HCT116 (cell line): ENCODE results near the gene MYO16. TPM values are rescaled to one million over a fixed set of nuclear protein-coding genes. Genes with fewer than 3 reads are reported as not detected.

ENCODE experiments used
- ATAC-seq: fragments of 200-7000 bp; cut with Tn5 transposase; 2 replicates; pipeline ENCODE4 v1.9.1; 2020; ENCODE audit warnings: mild to moderate bottlenecking, moderate library complexity
- BruUV-seq: library from RNA; stranded (reverse); fragments of 400-500 nt; replicated peaks from 2 replicates; lab custom pipeline; 2021; lab: Mats Ljungman, UMichigan
- CTCF ChIA-PET: fragments of 300-600 bp; sonication (Branson Sonifier 250); formaldehyde crosslinking; loops from one replicate; lab custom pipeline; 2021; ENCODE audit warnings: antibody characterized with exemption; lab: Charles Lee
- POLR2A ChIA-PET: fragments of 300-600, 350-600 bp; sonication (Branson Sonifier 250); formaldehyde crosslinking; loops from one replicate; lab custom pipeline; 2021; ENCODE audit warnings: antibody characterized with exemption; lab: Charles Lee
- RAD21 ChIA-PET, 2 experiments: fragments of 300-600 bp; sonication (Branson Sonifier 250); formaldehyde crosslinking; loops; one replicate each; lab custom pipeline; 2023; ENCODE audit warnings: low total read pairs in 2 of 2; ENCODE audit not compliant: uncharacterized antibody in 2 of 2, unreplicated experiment in 2 of 2, low non-redundant PET in 1 of 2; lab: Charles Lee
- DNase-seq: peaks from one replicate; pipeline ENCODE4 v3.0.0-alpha.2; 2010; ENCODE audit warnings: low read depth, low spot score
- H2AFZ ChIP-seq: fragments of 200-600 bp; shearing (Covaris generic), sonication (generic); 2 replicates; pipeline ENCODE4 v1.6.1; 2017; ENCODE audit warnings: low read depth, mixed run types, mixed read lengths, antibody characterized with exemption, low read length; ENCODE audit not compliant: poor library complexity, severe bottlenecking
- H3K27ac ChIP-seq: 2 replicates; pipeline ENCODE4 v1.5.1; 2012; ENCODE audit warnings: low read depth, low read length
- H3K27me3 ChIP-seq: fragments of 200-600 bp; sonication (generic); 2 replicates; pipeline ENCODE4 v1.6.1; 2016; ENCODE audit warnings: mixed run types, low read length, mixed read lengths; ENCODE audit not compliant: insufficient read depth
- H3K36me3 ChIP-seq, 2 experiments: fragments of 200-500 bp in 1 of 2; fragments of 200-600 bp in 1 of 2; sonication (Bioruptor generic) in 1 of 2; sonication (generic) in 1 of 2; 2 replicates each; pipeline versions ENCODE4 v1.5.1 to v1.6.1; 2014 to 2016; ENCODE audit warnings: low read length in 2 of 2, inconsistent platforms in 1 of 2, mixed read lengths in 1 of 2, mixed run types in 1 of 2; ENCODE audit not compliant: insufficient read depth in 2 of 2, control insufficient read depth in 1 of 2
- H3K4me1 ChIP-seq, 2 experiments: fragments of 200-600 bp in 1 of 2; sonication (generic) in 1 of 2; 2 replicates each; pipeline versions ENCODE4 v1.5.1 to v1.6.1; 2012 to 2017; ENCODE audit warnings: low read length in 2 of 2, inconsistent platforms in 1 of 2, mild to moderate bottlenecking in 1 of 2, mixed read lengths in 1 of 2, mixed run types in 1 of 2, moderate library complexity in 1 of 2; ENCODE audit not compliant: insufficient read depth in 2 of 2, control insufficient read depth in 1 of 2
- H3K4me2 ChIP-seq: fragments of 200-600 bp; sonication (generic); 2 replicates; pipeline ENCODE4 v1.6.1; 2017; ENCODE audit warnings: mixed run types, low read length, mixed read lengths
- H3K4me3 ChIP-seq, 2 experiments: fragments of 200-600 bp in 1 of 2; sonication (generic) in 1 of 2; replicated peaks in 1 of 2; 2 replicates each; pipeline ENCODE4 v1.5.1; 2011 to 2016; ENCODE audit warnings: low read length in 2 of 2, control low read depth in 1 of 2, low read depth in 1 of 2, mild to moderate bottlenecking in 1 of 2, mixed read lengths in 1 of 2, mixed run types in 1 of 2
- H3K79me2 ChIP-seq: fragments of 200-600 bp; sonication (generic); 2 replicates; pipeline ENCODE4 v1.6.1; 2017; ENCODE audit warnings: mild to moderate bottlenecking, mixed run types, low read length, moderate library complexity, mixed read lengths; ENCODE audit not compliant: insufficient read depth
- H3K9ac ChIP-seq: fragments of 200-600 bp; sonication (generic); 2 replicates; pipeline ENCODE4 v1.6.1; 2016; ENCODE audit warnings: low read length, mixed read lengths
- H3K9me2 ChIP-seq: fragments of 200-600 bp; sonication (generic), shearing (Covaris generic); 2 replicates; pipeline ENCODE4 v1.6.1; 2017; ENCODE audit warnings: mixed run types, mild to moderate bottlenecking, moderate library complexity; ENCODE audit not compliant: insufficient read depth
- H3K9me3 ChIP-seq, 2 experiments: fragments of 200-500 bp in 1 of 2; fragments of 200-600 bp in 1 of 2; sonication (Bioruptor generic) in 1 of 2; sonication (generic) in 1 of 2; 2 replicates each; pipeline ENCODE4 v1.6.1; 2014 to 2017; ENCODE audit warnings: low read length in 2 of 2, mixed read lengths in 2 of 2, inconsistent platforms in 1 of 2, low read depth in 1 of 2, mild to moderate bottlenecking in 1 of 2, mixed run types in 1 of 2, moderate library complexity in 1 of 2; ENCODE audit not compliant: control insufficient read depth in 1 of 2, insufficient read depth in 1 of 2
- H4K20me1 ChIP-seq: fragments of 200-600 bp; sonication (generic), shearing (Covaris generic); 2 replicates; pipeline ENCODE4 v1.6.1; 2017; ENCODE audit warnings: mixed run types, mild to moderate bottlenecking, moderate library complexity; ENCODE audit not compliant: insufficient read depth
- CBX3 ChIP-seq: IDR thresholded peaks from 2 replicates; pipeline ENCODE4 v1.6.1; 2012; ENCODE audit warnings: low read depth
- CEBPB ChIP-seq: IDR thresholded peaks from 2 replicates; pipeline ENCODE4 v1.6.1; 2012; ENCODE audit warnings: low read depth
- ELF1 ChIP-seq: IDR thresholded peaks from 2 replicates; pipeline ENCODE4 v1.6.1; 2012; ENCODE audit warnings: low read depth, borderline replicate concordance
- EZH2 ChIP-seq: fragments of 200-600 bp; sonication (generic); IDR thresholded peaks from 2 replicates; pipeline ENCODE4 v1.6.1; 2017; ENCODE audit warnings: antibody characterized with exemption, mixed run types
- POLR2AphosphoS5 ChIP-seq: IDR thresholded peaks from 2 replicates; pipeline ENCODE4 v1.6.1; 2011; ENCODE audit warnings: mild to moderate bottlenecking, low read depth, low read length, moderate library complexity
- RAD21 ChIP-seq: IDR thresholded peaks from 2 replicates; pipeline ENCODE4 v1.6.1; 2012; ENCODE audit warnings: low read depth, mild to moderate bottlenecking
- SP1 ChIP-seq: IDR thresholded peaks from 2 replicates; pipeline ENCODE4 v1.6.1; 2012; ENCODE audit warnings: low read depth
- YY1 ChIP-seq: IDR thresholded peaks from 2 replicates; pipeline ENCODE4 v1.6.1; 2011; ENCODE audit warnings: low read length, low read depth, moderate library complexity, mild to moderate bottlenecking; ENCODE audit not compliant: insufficient replicate concordance; ENCODE audit errors: extremely low read depth
- ZFX ChIP-seq: fragments of 450-650 bp; IDR thresholded peaks from 2 replicates; pipeline ENCODE4 v1.6.1; 2017
- ZNF274 ChIP-seq: fragments of 200-500 bp; sonication (Bioruptor generic); IDR thresholded peaks from 2 replicates; pipeline ENCODE4 v1.6.1; 2014; ENCODE audit warnings: mild to moderate bottlenecking, low read depth, low read length, inconsistent platforms
- intact Hi-C: fragments of 100-400 bp; cut with micrococcal nuclease; formaldehyde crosslinking; loops from 2 replicates; pipeline ENCODE4 v1.10.0; 2022
- total RNA-seq: library from RNA; stranded (reverse); gene quantifications from one replicate; pipeline ENCODE4 v1.2.1, GENCODE V29; 2021; ENCODE audit not compliant: unreplicated experiment
- TF ChIP-seq, protein P1 (sequence below), 3 experiments: fragments of 200-600 bp in 1 of 3; sonication (generic) in 1 of 3; IDR thresholded peaks in 2 of 3; conservative IDR thresholded peaks in 1 of 3; 2 replicates each; pipeline ENCODE4 v1.5.1; 2012 to 2017; ENCODE audit warnings: low read depth in 2 of 3, low read length in 2 of 3, antibody characterized with exemption in 1 of 3, borderline replicate concordance in 1 of 3, control low read depth in 1 of 3, mild to moderate bottlenecking in 1 of 3, mixed read lengths in 1 of 3, mixed run types in 1 of 3, moderate library complexity in 1 of 3; ENCODE audit not compliant: insufficient read depth in 1 of 3
- TF ChIP-seq, protein P2 (sequence below): IDR thresholded peaks from 2 replicates; pipeline ENCODE4 v1.6.1; 2011; ENCODE audit warnings: mild to moderate bottlenecking, low read length, moderate library complexity; ENCODE audit not compliant: insufficient replicate concordance; ENCODE audit errors: extremely low read depth

The MYO16 gene
- total RNA-seq, 1 experiment from 2014 or later = 0.07 TPM

DNA sequence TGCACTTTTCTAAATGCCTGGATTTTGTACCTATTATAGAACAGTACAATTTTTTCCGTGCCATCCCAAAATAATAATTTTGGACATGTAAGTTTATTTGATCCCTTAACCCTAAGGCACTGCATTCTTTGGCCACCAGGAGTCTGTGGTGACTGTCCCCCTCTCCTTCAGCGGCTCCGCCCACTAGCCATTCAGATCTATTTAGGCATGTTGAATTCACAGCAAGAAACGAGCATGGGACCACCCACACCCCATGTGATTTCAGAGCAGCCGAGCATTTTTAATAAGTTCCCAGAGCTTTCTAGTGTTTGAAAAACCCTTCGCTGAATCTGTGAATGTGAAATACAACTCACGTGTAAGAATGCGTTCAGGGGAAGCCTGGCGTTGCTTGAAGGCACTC is 567.5 kb downstream of the MYO16 start:
- Histone ChIP-seq H3K9me3 (no peaks in the 10 kb centered on the region), H2AFZ (no peak overlapping the region), H3K4me1 (peaks cover 0 to 27% of the 10 kb centered on the region in 2 experiments; a peak in 2 of 4 replicates), H3K9me2 (no peaks in the 10 kb centered on the region), H3K9ac (no peak overlapping the region), H3K79me2 (no peaks in the 10 kb centered on the region), H3K4me3 (no peak overlapping the region), H3K27ac (no peak overlapping the region), H3K36me3 (no peaks in the 10 kb centered on the region), H4K20me1 (no peaks in the 10 kb centered on the region), H3K27me3 (no peaks in the 10 kb centered on the region), H3K4me2 (no peak overlapping the region)
- ChIA-PET RAD21 (no interaction called here), POLR2A (interaction anchor here (1.4 kb wide), 1 partner anchor 9 kb away, joined by 3 read pairs; no protein-coding TSS in a partner anchor), CTCF (interaction anchor here (1.2 kb wide), 1 partner anchor 15 kb away, joined by 3 read pairs; no protein-coding TSS in a partner anchor)
- intact Hi-C loops = loop anchor here (10.0 kb wide), 1 partner anchor 982 kb away; the partner anchor contains the start of genes ABHD13 and LIG4
- no TSS peak for BruUV-seq
- ATAC-seq (peak; percentile 94), DNase-seq (peak; percentile 38)
- TF ChIP-seq EZH2 (no peak), ZFX (no peak), RAD21 (peak; percentile 25; the same call in 1 of the 2 replicates), ELF1 (no peak)
- TF ChIP-seq, protein P1, sequence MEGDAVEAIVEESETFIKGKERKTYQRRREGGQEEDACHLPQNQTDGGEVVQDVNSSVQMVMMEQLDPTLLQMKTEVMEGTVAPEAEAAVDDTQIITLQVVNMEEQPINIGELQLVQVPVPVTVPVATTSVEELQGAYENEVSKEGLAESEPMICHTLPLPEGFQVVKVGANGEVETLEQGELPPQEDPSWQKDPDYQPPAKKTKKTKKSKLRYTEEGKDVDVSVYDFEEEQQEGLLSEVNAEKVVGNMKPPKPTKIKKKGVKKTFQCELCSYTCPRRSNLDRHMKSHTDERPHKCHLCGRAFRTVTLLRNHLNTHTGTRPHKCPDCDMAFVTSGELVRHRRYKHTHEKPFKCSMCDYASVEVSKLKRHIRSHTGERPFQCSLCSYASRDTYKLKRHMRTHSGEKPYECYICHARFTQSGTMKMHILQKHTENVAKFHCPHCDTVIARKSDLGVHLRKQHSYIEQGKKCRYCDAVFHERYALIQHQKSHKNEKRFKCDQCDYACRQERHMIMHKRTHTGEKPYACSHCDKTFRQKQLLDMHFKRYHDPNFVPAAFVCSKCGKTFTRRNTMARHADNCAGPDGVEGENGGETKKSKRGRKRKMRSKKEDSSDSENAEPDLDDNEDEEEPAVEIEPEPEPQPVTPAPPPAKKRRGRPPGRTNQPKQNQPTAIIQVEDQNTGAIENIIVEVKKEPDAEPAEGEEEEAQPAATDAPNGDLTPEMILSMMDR (IDR thresholded peaks at IDR 0.05 in 2 of 3, conservative IDR thresholded peaks at IDR 0.05 in 1 of 3; ENCODE audit: borderline replicate concordance in 1 of 3, insufficient read depth in 1 of 3, low read depth in 2 of 3, low read length in 2 of 3) = peak in 2 of 3 experiments; percentile 60 to 64; a peak in 4 of 6 replicates

- no TSS peak for BruUV-seq
- peaks cover 0 to 30% of the 10 kb centered on the region in 2 experiments; a peak in 2 of 4 replicates for H3K4me1 ChIP-seq
- no peak overlapping the region for H3K4me3 ChIP-seq
- ChIA-PET CTCF (no interaction called here), POLR2A (no interaction called here), RAD21 (no interaction called here)
- DNase-seq (no peak), ATAC-seq (peak; percentile 28; the same call in 1 of the 2 replicates)
- peak overlapping the region; percentile 18; the same call in 1 of the 2 replicates for H3K4me2 ChIP-seq
- H3K27me3 ChIP-seq = no peaks in the 10 kb centered on the region
- no peak overlapping the region for H3K9ac ChIP-seq
- H3K36me3 ChIP-seq = no peaks in the 10 kb centered on the region
- H3K9me3 ChIP-seq = no peaks in the 10 kb centered on the region
- no peak overlapping the region for H3K27ac ChIP-seq
- no peaks in the 10 kb centered on the region for H3K79me2 ChIP-seq
- intact Hi-C loops = loop anchor here (10.0 kb wide), 1 partner anchor 984 kb away; the partner anchor contains the start of genes ABHD13 and LIG4
- no peaks in the 10 kb centered on the region for H3K9me2 ChIP-seq
- H2AFZ ChIP-seq = no peak overlapping the region
- H4K20me1 ChIP-seq = no peaks in the 10 kb centered on the region
- TF ChIP-seq, protein P1 (IDR thresholded peaks at IDR 0.05 in 2 of 3, conservative IDR thresholded peaks at IDR 0.05 in 1 of 3; ENCODE audit: borderline replicate concordance in 1 of 3, insufficient read depth in 1 of 3, low read depth in 2 of 3, low read length in 2 of 3) = no peak
- no peak for TF ChIP-seq YY1
- no peak for TF ChIP-seq RAD21
- TF ChIP-seq, protein P2, sequence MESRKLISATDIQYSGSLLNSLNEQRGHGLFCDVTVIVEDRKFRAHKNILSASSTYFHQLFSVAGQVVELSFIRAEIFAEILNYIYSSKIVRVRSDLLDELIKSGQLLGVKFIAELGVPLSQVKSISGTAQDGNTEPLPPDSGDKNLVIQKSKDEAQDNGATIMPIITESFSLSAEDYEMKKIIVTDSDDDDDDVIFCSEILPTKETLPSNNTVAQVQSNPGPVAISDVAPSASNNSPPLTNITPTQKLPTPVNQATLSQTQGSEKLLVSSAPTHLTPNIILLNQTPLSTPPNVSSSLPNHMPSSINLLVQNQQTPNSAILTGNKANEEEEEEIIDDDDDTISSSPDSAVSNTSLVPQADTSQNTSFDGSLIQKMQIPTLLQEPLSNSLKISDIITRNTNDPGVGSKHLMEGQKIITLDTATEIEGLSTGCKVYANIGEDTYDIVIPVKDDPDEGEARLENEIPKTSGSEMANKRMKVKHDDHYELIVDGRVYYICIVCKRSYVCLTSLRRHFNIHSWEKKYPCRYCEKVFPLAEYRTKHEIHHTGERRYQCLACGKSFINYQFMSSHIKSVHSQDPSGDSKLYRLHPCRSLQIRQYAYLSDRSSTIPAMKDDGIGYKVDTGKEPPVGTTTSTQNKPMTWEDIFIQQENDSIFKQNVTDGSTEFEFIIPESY = no peak
- TF ChIP-seq SP1 = no peak
- TF ChIP-seq CBX3 = no peak
- TF ChIP-seq POLR2AphosphoS5 = no peak
- no peak for TF ChIP-seq CEBPB
- no peak for TF ChIP-seq ZNF274
Measured at GRCh38 chr13:109198585-109198984, 569.2 kb downstream of the MYO16 start.
